NCI-H2171 (cell line): ENCODE measurements around the gene ALPG.
"Not testable (repeated sequence)": the region's sequence is repeated elsewhere in the genome, so short reads cannot be mapped to it uniquely, and the experiment has no call there.

Source experiments
- DNase-seq: peaks from one replicate; lab custom pipeline; 2025; lab: John Stamatoyannopoulos, UW

ALPG gene

DNA sequence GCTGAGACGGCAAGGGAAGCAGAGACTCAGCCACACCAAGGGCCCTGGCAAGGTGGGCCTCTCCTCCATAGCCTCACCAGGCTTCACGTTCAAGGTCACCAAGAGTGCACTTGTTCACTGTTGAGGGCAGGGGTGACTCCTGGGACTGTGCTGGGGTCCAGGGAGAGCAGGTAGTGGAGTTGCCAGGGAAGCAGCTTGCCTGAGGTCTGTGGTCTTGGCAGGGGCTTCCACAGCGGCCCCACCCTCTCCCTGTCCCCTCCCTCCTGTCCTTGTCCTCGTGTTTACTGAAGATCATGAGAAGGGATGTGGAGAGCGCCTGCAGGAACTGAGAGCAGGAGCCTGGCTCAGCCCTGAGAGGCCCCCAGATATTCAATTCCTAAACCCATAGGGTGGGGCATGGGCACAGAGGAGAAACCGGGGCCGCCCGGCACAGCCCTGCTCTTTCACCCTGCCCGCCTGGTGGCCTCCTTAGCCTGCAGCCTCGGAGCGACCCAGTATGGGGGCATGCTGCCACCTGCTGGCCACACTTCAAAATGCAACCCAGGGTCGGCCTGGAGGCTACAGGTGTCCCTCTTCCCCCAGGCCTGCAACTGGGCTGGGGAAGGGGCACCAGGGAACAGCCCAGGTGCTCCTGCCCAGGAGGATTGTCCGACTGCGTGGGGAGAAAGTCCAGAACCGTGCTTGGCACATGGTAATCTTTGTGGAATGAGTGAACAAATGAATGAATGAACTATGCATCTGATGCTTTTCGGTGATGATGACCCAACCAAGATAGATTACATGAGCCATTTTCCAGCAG is 33.8 kb downstream of the ALPG start:
- DNase-seq: not testable (repeated sequence)

DNA sequence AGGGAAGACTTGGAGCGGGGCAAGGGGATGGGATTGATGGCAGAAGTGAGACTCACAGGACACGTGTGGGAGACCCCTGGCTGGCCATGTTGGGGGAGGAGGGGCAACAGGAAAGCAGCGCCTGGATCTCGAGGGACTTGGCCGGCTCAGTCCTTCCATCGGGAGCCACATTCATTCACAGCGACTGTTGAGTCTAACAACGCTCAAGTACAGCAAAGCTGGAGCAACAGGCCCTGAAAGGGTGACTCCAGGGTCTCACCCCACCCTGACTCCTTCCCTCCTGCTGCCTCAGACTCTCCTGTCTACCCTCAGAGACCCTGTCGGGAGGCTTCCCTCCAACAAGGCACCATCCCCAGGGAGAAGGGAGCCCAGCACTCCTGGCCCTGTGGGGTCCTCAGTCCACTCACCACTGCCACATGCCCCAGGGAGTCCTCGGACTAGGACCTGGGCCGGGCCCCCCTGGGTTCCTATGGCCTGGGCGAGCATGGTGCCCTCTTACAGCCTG is 34.6 kb downstream of the ALPG start:
- DNase-seq: no peak

DNA sequence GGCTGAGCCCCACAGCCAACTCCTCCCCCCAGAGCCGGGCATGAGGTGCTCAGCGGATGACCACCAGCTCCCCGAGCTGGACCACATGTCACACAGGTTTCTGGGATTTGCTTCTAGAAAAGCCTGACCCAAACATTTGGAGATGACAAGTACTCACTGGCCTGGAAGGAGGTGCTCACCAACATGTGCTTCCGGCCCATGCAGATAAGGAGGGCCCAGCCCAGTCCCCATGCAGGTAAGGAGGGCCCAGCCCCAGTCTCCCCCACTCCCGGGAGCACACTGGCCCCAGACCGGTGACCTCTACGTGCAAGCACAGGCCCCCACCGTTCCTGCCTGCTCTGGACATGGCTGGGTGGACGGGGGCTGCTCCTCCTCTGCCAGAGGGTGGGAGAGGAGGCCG is 35.3 kb downstream of the ALPG start:
- not testable (repeated sequence) for DNase-seq

DNA sequence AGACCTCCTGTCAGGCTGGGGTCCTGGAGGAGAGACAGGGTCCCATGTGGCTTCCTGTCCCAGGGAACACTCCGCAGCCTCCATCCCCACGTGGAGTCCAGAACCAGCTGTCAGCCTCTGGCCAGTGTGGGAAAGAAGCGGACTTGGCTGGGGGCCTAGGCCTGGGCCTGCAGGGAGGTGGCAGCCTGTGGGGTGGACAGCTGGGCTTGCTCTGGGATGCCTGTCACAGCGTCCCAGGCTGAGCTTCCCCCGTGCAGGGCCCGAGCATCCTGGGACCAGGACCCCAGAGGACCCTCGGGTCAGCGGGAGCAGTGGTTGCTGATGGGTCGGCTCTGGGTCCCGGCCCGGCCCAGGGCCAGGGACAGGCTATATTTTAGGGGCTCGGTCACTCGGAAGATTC is 35.8 kb downstream of the ALPG start:
- not testable (repeated sequence) for DNase-seq

DNA sequence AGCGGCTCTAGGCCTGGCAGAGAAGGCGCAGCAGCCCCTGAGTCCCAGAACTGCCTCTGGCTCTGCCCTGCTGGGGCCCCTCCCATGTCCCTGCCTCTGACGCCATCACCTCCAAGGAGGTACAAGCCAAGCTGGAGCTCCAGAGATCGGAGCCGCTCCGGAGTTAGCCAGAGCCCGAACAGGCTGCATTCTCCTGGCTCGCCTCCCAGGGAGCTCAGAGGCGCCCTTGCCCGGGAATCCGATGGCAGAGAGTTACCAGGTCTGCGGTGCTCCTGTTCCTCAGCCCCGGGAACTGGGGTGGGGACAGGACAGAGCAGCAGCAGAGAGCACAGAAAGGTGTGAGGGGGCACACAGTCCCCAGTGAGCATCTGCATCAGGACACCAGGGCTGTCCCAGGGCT is 36.4 kb downstream of the ALPG start:
- not testable (repeated sequence) for DNase-seq

DNA sequence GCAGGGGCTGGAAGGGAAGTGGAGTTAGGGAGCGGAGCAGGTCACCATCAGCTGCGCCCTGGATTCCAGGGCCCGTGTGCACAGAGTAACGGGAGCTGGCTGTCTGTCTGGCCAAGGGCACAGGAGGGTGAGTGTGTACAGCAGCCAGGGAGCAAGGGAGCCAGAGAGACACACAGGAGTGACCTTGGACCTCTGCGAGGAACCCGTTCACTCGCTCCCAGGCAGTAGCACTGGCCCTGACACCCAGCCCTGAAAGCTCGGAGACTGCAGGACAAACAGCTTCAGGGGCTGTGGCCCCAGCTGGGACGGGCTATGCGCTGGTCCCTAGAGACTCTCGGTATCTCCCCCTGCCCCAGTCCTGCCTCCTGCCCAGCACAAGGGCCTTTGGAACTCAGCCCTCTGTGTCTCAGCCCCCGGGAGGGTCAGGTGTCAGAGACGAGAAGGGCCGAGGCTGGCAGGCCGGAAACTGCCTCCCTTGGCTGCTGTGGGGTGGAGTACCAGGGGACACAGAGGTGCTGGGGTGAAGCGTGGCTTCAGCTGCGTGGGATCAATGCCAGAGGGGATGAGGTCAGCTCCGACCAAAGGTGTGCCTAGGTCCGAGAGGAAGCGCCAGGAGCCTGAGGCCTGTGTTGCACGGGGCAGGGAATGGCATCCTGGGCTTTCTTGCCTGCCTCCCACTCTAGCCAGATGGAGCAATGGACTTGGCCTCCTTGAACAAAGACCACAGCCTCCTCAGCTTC is 37.2 kb downstream of the ALPG start:
- not testable (repeated sequence) for DNase-seq

DNA sequence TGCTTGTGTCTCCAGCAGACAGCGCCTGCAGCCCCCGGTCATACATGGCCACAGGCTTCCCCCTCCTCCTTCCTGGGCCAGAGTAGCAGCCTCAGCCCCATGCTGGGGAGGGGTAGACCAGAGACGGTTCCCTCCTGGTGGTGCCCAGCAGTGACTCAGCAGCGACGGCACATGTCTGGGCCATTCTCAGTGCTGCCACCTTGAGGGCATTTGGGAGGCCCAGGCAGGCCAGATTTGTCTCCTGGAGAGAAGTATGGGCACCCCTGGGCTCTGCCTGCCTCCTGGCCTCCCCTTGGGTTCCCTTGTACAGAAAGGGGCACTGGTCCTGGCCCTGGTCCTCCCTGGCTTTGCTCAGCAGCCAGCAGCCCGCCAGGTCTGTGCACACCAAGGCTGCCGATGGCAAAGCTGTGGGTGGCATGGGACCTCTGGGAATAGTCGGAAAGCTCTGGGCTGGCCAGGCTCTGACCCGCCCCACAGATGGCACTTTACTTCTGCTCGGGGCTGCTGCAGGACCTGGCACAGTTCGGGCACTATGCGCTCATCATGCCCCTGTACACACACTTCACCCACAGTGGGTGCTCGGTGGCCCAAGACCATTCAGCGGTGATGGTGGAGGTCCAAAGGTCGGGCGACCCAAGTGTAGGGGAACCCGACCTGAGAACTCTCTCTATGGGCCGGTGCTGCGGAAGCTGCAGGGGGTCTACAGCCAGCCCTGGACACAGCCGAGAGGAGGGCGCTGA is 37.9 kb downstream of the ALPG start:
- DNase-seq: no peak

DNA sequence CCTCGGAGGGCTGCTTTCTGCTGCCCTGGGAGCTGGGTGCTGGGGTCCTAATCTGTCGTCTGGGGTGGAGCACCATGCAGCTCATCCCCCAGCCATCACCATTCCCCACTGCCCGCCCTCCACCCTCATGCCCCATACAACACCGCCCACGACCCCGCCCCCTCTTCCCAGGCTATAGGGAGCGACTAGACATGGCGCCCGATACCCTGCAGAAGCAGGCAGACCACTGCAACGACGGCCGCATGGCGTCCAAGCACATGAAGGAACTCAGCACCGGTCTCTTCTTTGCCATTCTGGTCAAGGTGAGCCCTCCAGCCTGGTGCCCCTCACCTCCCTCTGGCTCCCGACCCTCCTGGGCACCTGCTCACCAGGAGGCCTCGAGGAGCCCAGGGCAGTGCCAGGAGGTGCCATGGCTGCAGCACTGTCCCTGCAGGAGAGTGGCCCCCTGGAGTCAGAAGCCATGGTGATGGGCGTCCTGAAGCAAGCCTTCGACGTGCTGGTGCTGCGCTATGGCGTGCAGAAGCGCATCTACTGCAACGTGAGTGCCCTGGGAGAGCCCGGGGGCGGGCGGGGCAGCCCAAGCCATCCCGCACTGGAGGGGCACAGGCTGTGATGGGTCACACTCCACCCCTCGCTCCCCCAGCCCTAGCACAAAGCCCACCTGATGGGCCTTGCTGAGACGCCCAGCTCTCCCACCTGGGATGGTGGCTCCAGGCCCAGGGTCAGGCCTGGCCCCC is 38.7 kb downstream of the ALPG start:
- DNase-seq: not testable (repeated sequence)

DNA sequence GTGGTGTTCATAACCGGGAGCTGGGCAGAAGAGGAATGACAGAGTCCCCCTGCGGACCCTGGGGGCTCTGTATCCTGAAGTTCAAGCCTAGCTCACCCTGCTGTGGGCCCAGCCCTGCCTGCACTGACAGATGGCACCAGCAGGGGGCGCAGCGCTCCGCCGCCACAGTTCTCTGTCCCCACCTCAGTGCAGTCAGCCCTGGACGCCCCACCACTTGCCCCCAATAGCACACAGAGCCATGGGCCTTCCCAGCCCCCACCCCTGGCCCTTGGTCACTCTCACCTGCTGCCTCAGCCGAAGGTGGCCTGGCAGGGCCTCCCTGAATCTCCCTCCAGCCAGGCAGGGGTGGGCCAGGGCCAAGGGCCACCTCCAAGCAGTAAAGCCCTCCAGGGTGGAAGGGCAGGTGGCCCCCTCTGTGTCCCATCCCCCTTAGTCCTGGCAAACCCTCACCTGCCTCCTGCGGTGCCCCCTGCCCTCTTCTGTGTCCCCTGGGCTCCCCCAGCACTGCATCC is 39.7 kb downstream of the ALPG start:
- DNase-seq: not testable (repeated sequence)

DNA sequence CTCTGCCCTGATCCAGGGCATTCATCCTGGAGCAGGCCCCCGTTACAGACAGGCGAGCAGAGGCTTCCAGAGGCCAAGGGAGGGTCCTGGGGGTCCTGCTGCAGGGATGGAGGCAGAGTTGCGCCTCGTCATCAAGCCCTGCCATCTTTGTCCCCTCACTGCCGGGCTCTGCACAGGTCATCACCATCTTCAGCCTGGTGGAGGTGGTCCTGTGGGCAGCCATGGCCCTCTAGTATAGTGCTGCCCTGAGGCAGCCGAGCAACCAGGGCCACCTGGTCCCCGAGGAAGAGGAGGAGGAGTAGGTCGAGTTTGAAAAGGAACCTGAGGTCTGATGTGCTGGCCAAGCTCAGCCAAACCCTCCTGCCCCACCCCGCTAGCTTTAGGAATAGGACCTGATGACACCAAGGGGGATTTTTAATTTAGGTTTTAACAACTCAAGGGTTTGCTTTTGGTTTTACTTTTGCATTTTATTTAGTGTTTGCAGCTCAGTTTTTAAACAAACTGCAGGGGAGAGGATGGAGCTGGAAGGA is 40.5 kb downstream of the ALPG start:
- no peak for DNase-seq

DNA sequence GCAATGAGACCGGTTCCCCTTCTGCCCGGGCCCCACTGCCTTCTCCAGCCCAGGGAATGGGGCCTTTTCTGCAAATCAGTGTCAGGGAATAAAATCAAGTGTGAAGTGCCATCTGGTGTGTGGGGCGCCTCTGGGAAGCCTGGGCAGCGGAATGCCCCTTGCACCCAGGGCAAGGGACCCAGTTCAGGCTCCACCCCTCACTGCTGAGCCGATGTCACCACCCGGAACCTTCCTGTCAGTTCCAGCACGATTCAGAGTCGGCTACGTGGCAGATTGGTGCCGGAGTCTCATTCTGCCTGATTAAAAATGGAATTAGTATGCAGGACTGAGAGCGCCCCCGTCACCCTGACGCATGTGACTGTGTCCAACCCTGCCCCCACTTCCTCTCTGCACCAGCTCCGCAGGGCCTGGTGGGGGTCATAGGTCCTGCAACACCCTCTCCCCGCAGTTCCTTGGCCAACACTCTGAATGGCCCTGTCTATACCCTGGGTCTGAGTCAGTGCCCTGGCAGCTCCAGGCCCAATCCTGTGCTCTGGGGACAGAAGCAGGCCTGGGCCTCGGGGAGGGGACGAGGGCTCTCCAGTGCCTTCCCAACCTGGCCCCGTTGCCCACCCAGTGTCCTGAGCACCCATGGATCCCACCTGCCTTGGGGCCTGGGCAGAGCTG is 41.1 kb downstream of the ALPG start:
- DNase-seq: no peak

DNA sequence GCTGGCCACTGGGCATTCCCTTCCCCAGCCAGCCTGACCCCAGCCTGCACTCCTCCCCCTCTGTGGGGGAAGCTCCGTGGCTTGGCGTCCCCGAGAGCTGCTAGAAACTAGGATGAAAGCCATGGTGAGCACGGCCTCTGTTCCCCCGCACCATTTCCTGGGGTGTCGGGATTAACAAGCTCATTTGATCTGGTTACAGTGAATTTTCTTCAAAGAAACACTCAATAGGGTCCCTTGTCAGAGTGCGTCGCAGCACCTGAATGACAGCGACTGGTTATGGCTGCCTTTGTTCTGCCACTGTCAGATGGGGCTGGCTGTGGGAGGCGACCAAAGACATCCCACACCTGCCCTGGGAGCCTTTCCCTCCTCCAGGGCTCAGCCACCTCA is 41.7 kb downstream of the ALPG start:
- no peak for DNase-seq

DNA sequence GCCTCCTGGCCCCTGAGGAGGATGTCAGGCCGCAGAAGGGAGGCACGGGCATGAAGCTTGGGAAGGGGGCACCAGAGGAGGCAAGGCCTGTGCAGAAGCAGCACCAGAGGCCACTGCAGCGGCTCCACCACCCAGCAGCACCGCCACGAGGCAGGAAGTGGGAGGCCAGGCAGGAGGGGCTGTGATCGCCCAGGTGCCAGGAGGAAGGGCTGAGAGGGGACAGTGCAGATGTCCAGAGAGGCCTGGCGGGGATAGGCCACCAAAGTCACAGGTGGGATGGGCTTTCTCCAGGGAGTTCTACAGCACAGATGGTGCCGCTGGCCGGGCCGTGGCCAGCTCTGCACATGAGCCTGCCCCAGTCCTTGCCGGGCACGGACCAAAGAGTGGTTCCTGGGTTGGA is 43.3 kb downstream of the ALPG start:
- DNase-seq: no peak

DNA sequence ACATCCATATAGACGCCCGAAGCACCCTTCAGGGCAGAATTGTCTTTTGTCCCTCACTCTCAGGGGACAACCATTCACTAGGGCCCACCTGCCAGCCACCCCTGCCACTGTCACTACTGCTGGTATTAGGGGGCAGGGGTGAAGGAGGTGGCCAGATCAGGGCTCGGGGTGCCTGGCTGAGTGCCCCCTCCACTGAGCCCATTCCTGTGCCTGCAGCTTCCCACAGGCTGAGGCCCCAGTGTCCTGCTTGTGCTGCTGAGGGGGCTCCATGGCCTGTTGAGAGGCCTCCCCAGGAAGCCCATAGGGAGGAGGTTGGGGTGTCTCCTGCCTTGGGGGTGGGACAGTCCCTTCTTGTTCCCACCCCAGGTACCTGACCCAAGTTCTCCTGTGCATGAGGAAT is 45.0 kb downstream of the ALPG start:
- DNase-seq: not testable (repeated sequence)

DNA sequence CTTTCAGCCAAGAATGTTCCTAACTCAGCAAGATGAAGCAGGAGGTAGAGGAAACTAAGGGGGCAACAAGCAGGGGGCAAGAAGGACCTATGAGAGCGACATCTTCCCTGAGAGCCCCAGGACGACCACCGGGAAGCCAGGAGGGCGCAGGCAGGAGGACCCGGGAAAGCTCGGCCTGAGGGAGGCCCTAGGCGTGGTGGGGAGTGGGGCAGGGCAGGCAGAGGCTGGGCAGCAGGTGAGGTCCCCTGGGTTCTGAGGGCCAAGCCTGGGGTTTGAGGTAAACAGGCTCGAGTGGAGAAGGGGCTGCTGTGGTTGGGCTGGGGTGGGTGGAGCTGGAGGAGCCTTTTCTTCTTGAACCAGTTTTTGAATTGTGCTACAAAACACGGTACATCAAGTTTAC is 48.0 kb downstream of the ALPG start:
- DNase-seq: no peak

DNA sequence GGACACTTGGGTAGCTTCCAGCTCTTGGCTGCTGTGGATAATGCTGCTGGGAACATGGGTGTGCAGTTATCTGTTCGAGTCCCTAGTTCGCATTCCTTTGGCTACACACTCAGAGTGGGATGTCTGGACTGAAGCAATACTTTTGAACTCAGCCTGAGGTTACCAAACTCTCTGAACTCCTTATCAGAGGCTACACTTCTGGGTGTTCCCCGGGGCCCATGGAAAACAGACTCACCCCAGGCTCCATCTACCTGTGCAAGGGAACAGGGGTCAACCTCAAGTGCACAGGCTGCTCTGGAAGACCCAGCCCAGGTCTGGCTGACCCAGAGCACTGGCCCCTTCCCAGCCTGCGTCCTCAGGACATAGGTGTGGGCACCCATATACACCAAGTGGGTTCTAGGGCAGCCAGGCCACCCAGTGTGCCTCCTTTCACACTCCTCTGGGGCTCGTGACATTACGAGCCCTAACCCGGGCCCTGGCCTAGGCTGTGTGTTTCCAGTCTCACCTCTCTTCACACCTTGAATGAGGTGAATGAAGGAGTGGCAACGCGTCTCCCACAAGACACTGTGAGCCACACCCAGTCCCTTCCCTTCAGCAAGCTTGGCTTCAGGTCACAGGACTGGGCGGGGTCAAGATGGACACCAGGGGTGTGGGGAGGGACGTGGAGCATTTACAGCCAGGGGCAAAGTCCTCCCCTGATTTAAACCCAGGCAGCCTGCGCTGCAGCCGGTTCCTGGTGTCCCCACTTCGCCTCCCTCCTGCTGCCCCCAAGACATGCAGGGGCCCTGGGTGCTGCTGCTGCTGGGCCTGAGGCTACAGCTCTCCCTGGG is 49.0 kb downstream of the ALPG start, which contains the start of gene ALPI:
Gene ALPI (plus strand): TSS at position 728 of the 830 bp plus-strand sequence. CDS start 47 bp downstream, at position 775.
- DNase-seq: no peak

DNA sequence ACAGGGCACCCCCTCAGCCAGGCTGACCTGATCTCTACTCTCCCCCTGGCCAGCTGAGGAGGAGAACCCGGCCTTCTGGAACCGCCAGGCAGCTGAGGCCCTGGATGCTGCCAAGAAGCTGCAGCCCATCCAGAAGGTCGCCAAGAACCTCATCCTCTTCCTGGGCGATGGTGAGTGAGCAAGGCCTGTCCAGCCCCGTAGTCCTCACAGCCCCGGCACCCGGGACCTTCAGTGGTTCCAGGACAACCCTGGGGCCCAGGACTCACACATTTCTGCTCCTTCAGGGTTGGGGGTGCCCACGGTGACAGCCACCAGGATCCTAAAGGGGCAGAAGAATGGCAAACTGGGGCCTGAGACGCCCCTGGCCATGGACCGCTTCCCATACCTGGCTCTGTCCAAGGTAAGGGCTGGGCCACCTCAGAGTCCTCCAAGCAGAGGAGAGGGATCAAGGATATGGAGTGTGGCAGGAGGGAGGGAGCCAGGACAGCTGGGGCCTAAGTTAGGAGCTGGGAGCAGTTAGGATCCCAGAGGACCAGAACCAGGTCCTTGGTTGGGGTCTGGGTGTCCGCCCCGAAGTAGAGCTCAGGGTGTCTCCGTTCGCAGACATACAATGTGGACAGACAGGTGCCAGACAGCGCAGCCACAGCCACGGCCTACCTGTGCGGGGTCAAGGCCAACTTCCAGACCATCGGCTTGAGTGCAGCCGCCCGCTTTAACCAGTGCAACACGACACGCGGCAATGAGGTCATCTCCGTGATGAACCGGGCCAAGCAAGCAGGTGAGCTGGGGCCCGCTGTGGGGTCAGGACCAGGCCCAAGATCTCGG is 49.9 kb downstream of the ALPG start:
- DNase-seq: no peak

DNA sequence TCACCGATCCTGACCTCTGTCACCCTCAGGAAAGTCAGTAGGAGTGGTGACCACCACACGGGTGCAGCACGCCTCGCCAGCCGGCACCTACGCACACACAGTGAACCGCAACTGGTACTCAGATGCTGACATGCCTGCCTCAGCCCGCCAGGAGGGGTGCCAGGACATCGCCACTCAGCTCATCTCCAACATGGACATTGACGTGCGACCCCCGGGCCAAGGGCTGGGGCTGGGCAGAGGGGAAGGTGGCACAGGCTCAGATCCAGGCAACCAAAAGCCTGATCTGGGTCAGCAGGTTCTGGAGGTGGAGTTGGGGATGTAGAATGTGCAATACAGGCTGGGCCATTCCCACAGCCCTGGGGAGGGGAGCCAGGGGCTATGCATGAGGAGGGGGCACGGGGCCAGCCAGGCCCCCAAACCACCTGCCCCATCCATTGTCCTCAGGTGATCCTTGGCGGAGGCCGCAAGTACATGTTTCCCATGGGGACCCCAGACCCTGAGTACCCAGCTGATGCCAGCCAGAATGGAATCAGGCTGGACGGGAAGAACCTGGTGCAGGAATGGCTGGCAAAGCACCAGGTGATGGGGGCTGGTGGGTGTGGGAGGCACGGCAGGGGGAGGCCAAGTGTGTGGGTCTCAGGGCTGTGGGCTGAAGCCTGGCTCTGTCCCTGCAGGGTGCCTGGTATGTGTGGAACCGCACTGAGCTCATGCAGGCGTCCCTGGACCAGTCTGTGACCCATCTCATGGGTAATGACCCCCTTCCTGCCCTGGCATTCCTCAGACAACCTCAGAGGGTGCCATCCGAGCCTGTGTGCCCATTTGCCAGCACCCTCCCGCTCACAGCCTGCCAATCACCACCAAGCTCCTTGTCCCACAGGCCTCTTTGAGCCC is 50.7 kb downstream of the ALPG start:
- DNase-seq: no peak
